Stimulated activated CD4-positive, alpha-beta T cell treated with anti-CD3 and anti-CD28 coated beads, Interleukin-1b, Interleukin-23, amount 100 ng/mL, for 48 hours (primary cell): Measurements from ENCODE around the gene MAST3.
A peak's percentile ranks its signal among the peaks of the same experiment; 100 is the strongest.
"Not testable (repeated sequence)": the region's sequence is repeated elsewhere in the genome, so short reads cannot be mapped to it uniquely, and the experiment has no call there.

Source experiments
- DNase-seq: peaks from one replicate; pipeline ENCODE4 v3.0.0-alpha.2; 2020

Gene MAST3

DNA sequence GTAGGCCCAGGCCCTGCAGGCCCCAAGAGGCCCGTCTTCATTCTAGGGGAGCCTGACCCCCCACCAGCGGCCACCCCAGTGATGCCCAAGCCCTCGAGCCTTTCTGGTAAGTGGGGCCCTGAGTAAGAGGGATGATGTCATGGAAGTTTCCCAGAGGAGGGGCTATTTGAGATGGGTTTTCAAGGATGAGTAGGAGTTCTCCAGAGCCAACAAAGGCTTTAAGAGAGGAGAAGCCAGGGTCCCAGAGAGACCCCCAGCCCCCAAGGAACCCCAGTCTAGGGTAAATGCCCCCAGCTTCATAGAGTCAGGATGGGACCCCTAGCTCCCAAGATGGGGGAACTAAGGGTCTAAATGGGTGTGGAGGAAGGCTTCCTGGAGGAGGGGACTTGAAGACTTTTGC lies 46.3 kb downstream of the MAST3 start:
- no peak for DNase-seq

DNA sequence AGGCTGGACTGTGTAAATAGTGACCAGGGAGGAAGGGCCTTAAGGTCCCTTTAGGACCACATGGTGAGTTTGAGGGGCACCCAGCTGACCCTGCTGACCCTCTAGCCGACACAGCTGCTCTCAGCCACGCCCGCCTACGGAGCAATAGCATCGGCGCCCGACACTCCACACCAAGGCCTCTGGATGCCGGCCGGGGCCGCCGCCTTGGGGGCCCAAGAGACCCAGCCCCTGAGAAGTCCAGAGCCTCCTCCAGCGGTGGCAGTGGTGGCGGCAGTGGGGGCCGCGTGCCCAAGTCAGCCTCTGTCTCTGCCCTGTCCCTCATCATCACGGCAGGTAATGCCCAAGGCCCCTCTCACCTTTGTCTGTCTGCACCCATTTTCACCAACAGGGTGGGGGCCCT lies 46.8 kb downstream of the MAST3 start:
- no peak for DNase-seq

GRCh38 chr19:18144906-18145305 lies 47.3 kb downstream of the MAST3 start:
- DNase-seq = no peak

- DNase-seq = no peak
Measured at GRCh38 chr19:18145391-18145999, 47.9 kb downstream of the MAST3 start.

DNA sequence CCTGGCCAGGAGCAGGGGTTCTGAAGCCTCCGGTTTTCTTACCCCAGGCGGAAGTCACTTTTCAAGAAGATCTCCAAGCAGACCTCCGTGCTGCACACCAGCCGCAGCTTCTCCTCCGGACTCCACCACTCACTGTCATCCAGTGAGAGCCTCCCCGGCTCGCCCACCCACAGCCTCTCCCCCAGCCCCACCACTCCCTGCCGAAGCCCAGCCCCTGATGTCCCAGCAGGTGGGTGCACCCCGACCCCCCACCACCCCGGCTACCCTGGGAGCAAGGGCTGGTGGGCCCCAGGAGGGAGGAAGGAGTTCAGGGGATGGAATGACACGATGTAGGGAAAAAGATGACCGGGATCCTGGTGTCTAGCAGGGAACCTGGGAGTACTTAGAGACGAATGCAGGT lies 49.8 kb downstream of the MAST3 start:
- no peak for DNase-seq

- DNase-seq = no peak
Measured at GRCh38 chr19:18149596-18149975, 52.0 kb downstream of the MAST3 start.

DNA sequence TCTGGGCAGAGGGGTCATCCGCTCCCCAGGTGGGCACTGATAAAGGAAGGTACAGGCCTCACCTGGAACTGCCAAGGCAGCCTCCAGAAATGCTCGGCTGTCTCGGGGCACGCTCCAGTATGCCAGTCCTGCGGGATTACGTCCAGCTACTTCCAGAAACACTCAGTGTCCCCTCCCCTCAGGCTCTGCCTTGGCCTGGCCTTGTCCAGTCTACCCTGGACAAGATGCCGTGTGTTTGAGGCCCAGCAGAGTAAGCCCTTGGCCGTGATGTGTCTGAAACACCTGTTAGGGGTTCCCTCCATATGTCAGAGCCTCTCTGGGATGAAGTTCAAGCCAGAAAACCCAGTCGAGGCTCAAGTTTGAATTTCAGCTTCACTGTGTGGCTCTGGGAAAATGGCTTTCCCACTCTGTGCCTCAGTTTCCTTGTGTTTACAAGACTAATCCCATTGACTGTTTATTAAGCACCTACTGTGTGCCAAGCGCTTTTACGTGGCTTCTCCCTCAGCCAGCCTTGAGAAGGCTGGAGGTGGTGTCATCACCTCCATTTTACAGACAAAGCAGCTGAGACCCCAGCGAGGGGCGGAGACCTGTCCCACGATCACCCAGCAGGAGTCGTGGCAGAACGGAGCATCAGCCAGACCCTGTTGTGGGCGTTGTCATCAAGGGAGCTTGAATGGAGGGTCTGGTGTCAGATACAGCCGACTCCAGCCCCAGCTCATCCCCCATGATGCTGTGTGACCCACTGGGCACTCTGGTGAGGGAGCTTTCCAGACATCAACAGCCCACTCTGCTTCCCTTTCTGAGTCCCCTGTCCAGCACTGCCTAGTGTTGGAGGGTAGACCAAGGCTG lies 53.4 kb downstream of the MAST3 start:
- no peak for DNase-seq

DNA sequence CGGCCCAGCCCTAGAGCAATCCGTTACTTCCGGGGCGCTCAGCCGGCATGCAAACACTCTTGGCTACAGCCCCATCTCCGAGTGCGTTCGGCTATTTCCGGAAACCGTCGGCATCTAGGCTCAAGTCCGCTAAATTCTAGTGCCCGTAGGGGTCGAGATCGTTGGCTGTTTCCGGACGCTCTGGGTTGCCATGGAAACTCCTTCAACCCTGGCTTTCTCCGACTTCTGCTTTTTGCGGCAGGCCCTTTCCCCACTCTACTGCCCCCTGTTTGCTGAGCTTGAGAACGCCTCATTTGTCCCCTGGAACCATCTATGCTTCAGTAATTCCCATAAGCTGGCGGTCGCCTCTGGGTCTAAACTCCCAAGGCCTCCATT lies 54.9 kb downstream of the MAST3 start:
- DNase-seq = peak; percentile 98

DNA sequence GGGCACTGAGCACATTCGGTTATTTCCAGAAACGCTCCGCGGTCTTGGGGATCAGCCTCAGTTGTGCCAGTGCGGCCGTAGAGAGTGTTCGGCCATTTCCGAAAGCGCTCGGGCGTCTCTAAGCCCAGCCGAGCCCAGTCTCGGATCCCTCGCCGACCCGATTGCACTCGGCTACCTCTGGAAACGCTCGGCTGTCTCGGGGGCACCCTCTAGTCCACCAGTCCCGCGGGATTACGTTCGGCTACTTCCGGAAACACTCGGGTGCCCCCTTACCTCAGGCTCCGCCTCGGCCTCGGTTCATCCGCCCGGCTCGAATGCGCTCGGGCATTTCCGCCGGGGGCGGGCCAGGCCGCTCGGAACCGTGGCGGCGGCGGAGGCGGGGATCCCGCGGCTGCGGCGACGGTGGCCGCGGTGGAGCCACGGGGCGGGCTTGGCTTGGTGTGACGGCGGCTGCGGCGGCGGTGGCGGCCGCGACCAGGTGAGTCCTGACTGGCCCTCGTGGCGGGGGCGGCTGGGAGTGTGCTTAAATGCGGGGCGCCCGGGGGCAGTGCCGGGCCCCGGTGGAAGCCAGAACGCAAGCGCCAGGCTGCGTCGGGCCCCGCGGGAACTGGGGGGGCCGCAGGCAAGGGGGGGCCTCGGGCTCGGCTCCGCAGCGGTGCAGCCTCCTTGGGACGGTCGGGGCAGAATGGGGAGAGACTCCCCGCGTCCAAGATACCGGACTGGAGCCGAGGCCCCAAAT lies 55.4 kb downstream of the MAST3 start, which contains the start of gene PIK3R2:
Gene PIK3R2, plus strand, starts transcription at position 347 of the 739 bp plus-strand sequence. CDS start 2,717 bp downstream, outside the sequence.
- DNase-seq = peak; percentile 100

GRCh38 chr19:18153556-18154134 lies 56.1 kb downstream of the MAST3 start:
- DNase-seq = peak; percentile 21

GRCh38 chr19:18155095-18156087 lies 57.8 kb downstream of the MAST3 start:
- DNase-seq = no peak

GRCh38 chr19:18156268-18156667 lies 58.7 kb downstream of the MAST3 start:
- no peak for DNase-seq

GRCh38 chr19:18156841-18157464 lies 59.4 kb downstream of the MAST3 start:
- no peak for DNase-seq

- DNase-seq = no peak
Measured at GRCh38 chr19:18157465-18158063, 60.0 kb downstream of the MAST3 start.

GRCh38 chr19:18158467-18158866 lies 60.9 kb downstream of the MAST3 start:
- DNase-seq = no peak

DNA sequence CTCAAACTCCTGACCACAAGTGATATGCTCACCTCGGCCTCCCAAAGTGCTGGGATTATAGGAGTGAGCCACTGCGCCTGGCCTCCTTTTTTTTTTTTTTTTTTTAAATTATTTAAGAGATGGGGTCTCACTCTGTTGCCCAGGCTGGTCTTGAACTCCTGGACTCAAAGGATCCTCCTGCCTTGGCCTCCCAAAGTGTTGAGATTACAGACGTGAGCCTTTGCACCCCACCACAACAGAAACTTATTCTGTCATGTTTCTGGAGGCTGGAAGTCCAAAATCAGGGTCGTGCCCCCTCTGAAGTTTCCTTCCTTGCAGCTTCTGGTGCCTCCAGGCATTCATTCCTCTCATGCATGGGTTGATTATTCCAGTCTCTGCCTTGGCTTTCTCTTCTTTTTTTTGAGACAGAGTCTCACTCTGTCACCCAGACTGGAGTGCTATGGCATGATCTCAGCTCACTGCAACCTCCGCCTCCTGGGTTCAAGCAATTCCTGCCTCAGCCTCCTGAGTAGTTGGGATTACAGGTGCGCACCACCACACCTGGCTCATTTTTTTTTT lies 61.6 kb downstream of the MAST3 start:
- not testable (repeated sequence) for DNase-seq

DNA sequence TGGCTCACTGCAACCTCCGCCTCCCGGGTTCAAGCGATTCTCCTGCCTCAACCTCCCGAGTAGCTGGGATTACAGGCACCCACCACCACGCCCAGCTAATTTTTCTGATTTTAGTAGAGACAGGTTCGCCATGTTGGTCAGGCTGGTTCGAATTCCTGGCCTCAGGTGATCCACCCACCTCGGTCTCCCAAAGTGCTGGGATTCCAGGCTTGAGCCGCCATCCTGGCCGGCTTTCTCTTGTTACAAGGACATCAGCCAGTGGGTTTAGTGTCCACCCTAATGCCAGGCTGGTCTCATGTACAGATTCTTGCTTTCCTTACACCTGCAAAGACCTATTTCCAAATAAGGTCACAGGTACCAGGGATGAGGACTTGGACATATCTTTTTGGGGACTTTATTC lies 62.2 kb downstream of the MAST3 start:
- DNase-seq = no peak

- DNase-seq = no peak
Measured at GRCh38 chr19:18160493-18160970, 63.0 kb downstream of the MAST3 start.

- DNase-seq = peak; percentile 78
Measured at GRCh38 chr19:18160971-18161635, 63.5 kb downstream of the MAST3 start.

DNA sequence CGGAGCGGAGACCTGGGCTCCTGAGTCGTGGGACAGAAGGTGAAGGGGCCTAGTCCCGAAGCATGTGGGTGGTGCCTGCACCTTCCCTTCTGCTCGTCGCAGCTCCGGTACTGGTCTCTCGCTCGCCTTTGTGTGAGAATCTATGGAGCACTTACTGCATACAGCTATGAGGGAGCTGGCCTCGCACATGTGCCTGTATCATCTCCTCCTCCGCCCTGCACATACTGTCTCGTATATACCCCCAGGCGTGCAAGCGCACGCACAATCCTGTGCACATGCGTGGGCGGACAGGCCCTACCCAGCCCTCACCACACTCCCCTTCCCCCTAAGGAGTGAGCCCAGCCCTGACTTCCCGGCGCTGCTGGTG lies 64.0 kb downstream of the MAST3 start:
- no peak for DNase-seq
